Lower lobe of right lung (tissue), 2 donors: ENCODE data around the gene PACS2. TPM values are rescaled to one million over a fixed set of nuclear protein-coding genes. Genes with fewer than 3 reads are reported as not detected.

Source experiments
- ATAC-seq, 2 donors: fragments of 200-7000 bp; cut with Tn5 transposase; one replicate each; pipeline ENCODE4 v1.9.1; 2020 to 2022; ENCODE audit warnings: mild to moderate bottlenecking in 2 of 2, moderate library complexity in 2 of 2
- DNase-seq: peaks from one replicate; pipeline ENCODE4 v3.0.0-alpha.2; 2020
- H3K27ac ChIP-seq: fragments of 200-600 bp; one replicate; pipeline ENCODE4 v1.8.0; 2022
- H3K27me3 ChIP-seq: fragments of 200-600 bp; one replicate; pipeline ENCODE4 v1.8.0; 2022; ENCODE audit warnings: low read depth
- H3K36me3 ChIP-seq: fragments of 200-600 bp; one replicate; pipeline ENCODE4 v1.8.0; 2022; ENCODE audit warnings: mild to moderate bottlenecking
- H3K4me1 ChIP-seq: fragments of 200-600 bp; one replicate; pipeline ENCODE4 v1.8.0; 2022
- H3K4me3 ChIP-seq: fragments of 200-600 bp; one replicate; pipeline ENCODE4 v1.8.0; 2022; ENCODE audit warnings: mild to moderate bottlenecking
- H3K9me3 ChIP-seq: fragments of 200-600 bp; one replicate; pipeline ENCODE4 v1.8.0; 2022
- CTCF ChIP-seq: fragments of 200-600 bp; IDR thresholded peaks from one replicate; pipeline ENCODE4 v1.8.0; 2022; ENCODE audit warnings: antibody characterized with exemption, mild to moderate bottlenecking
- intact Hi-C: fragments of 100-400 bp; cut with DNase I; formaldehyde crosslinking; loops from one replicate; pipeline ENCODE4 v1.11.0; 2022
- total RNA-seq: library from RNA; stranded (reverse); fragmentation: NEBNext Ultra II Directional; extraction: Animal tissue kit (Norgen Biotek cat#: 25700); gene quantifications from one replicate; pipeline ENCODE4 v1.2.1, GENCODE V29; 2021
- donor health status: DM: no; HTN: yes; CAD: no; lungs with severe emphysema.

PACS2 gene
- total RNA-seq, 1 donor from 2014 or later: 79.7 TPM

DNA sequence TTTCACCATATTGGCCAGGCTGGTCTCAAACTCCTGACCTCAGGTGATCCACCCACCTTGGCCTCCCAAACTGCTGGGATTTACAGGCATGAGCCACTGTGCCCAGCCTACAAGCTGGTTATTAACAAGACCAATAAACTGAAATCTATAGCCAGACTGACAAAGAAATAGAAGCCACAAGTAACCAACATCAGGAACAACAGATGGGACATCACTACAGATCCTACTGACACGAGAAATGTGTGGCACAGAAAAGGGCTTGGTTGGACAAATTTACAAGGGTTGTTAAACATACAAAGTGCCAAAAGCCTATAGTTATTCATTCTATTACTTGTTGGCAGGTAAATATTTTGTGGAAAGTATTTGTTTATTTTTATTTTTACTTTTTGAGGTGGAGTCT lies 116.7 kb downstream of the PACS2 start:
- Histone ChIP-seq H3K27me3 (no peaks in the 10 kb centered on the region), H3K27ac (no peak overlapping the region), H3K9me3 (no peaks in the 10 kb centered on the region), H3K4me1 (peaks cover 12% of the 10 kb centered on the region), H3K36me3 (no peaks in the 10 kb centered on the region), H3K4me3 (no peak overlapping the region)
- intact Hi-C loops: no loop called here
- TF ChIP-seq CTCF: no peak
- ATAC-seq (no peak), DNase-seq (no peak)

DNA sequence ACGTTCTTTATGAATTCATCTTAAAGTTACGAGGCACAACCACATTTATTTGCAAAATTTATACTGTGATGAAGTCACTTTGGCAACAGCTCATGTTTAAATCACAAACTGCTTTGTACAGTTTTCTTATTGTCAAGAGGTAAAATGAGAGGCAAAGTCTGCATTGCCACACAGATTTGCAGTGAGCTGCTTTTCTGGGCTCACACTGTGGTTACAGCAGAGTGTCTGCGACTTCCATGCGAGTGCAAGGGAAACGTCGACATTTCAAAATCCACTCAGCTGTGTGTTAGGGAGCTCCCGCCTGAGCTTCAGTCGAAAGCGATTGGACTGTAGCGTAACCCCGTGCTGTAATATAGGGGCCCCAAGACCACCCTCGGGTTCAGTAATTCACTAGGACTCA lies 118.1 kb downstream of the PACS2 start:
- Histone ChIP-seq H3K9me3 (no peaks in the 10 kb centered on the region), H3K4me3 (no peak overlapping the region), H3K27ac (no peak overlapping the region), H3K4me1 (peaks cover 15% of the 10 kb centered on the region), H3K27me3 (no peaks in the 10 kb centered on the region), H3K36me3 (peaks cover 3% of the 10 kb centered on the region)
- intact Hi-C loops: no loop called here
- TF ChIP-seq CTCF: no peak
- DNase-seq: no peak
- ATAC-seq: no peak

DNA sequence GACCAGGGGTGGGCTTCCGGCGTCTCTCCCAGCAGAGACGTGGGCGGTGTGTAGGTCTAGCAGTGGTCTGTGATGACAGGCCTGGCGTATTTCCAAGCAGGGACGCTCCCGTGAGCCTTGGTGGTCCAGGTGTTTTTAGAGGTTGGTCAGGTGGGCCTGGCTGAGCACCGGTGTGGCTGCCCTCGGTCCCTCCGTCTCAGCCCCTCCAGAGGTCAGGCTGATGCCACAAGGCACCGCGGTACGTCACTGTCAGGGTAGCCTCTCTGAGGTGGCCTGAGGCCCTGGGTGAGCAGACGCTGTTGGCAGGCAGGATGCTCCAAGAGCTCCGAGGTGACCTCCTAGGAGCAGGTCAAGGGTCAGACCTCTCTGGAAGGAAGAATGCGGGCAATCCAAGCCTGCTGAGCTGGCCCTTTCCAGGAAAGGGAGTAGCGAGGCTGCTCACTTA lies 118.6 kb downstream of the PACS2 start:
- H3K27ac ChIP-seq: no peak overlapping the region
- no peaks in the 10 kb centered on the region for H3K9me3 ChIP-seq
- ATAC-seq (peak in 1 of 2 donors; percentile 6), DNase-seq (peak; percentile 43)
- H3K4me3 ChIP-seq: no peak overlapping the region
- no peak for TF ChIP-seq CTCF
- H3K36me3 ChIP-seq: peaks cover 4% of the 10 kb centered on the region
- H3K27me3 ChIP-seq: no peaks in the 10 kb centered on the region
- H3K4me1 ChIP-seq: peaks cover 15% of the 10 kb centered on the region
- intact Hi-C loops: no loop called here

GRCh38 chr14:105436402-105436801 lies 121.9 kb downstream of the PACS2 start:
- H3K9me3 ChIP-seq: no peaks in the 10 kb centered on the region
- no peaks in the 10 kb centered on the region for H3K27me3 ChIP-seq
- TF ChIP-seq CTCF: no peak
- intact Hi-C loops: no loop called here
- H3K27ac ChIP-seq: no peak overlapping the region
- DNase-seq (no peak), ATAC-seq (no peak)
- peaks cover 5% of the 10 kb centered on the region for H3K4me1 ChIP-seq
- H3K4me3 ChIP-seq: no peak overlapping the region
- H3K36me3 ChIP-seq: peaks cover 17% of the 10 kb centered on the region

- Histone ChIP-seq H3K4me3 (no peak overlapping the region), H3K9me3 (no peaks in the 10 kb centered on the region), H3K4me1 (peaks cover 5% of the 10 kb centered on the region), H3K27me3 (no peaks in the 10 kb centered on the region), H3K27ac (no peak overlapping the region), H3K36me3 (peaks cover 18% of the 10 kb centered on the region)
- DNase-seq: no peak
- peak in 1 of 2 donors; percentile 3 for ATAC-seq
- TF ChIP-seq CTCF: no peak
- intact Hi-C loops: no loop called here
These were observed 122.6 kb downstream of the PACS2 start for GRCh38 chr14:105436891-105437722.
